ENCODE data around the gene DNAJB14.

DNA sequence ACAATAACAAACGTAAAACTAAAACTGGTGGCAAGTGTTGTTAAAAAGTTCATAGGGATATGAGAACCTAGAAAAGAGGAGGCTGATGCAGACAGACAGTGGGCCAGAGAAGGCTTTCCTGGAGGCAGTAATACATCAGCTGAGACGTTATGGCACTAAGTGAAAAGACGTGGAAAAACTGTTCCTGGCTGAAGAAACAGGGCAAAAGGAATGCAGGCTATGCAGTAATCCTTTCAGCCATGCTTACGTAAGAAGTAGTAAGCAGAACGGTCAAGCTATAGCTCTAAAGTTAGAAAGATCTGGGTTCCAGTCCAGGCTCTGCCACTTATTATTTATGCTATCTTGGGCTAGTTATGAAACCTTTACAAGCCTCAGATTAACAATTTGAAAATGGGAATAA is 58.6 kb downstream of the DNAJB14 start:
- no peak for TF ChIP-seq POLR2AphosphoS5 (IDR thresholded peaks at IDR 0.05; ENCODE audit: low read depth)
- TF ChIP-seq, protein P1, sequence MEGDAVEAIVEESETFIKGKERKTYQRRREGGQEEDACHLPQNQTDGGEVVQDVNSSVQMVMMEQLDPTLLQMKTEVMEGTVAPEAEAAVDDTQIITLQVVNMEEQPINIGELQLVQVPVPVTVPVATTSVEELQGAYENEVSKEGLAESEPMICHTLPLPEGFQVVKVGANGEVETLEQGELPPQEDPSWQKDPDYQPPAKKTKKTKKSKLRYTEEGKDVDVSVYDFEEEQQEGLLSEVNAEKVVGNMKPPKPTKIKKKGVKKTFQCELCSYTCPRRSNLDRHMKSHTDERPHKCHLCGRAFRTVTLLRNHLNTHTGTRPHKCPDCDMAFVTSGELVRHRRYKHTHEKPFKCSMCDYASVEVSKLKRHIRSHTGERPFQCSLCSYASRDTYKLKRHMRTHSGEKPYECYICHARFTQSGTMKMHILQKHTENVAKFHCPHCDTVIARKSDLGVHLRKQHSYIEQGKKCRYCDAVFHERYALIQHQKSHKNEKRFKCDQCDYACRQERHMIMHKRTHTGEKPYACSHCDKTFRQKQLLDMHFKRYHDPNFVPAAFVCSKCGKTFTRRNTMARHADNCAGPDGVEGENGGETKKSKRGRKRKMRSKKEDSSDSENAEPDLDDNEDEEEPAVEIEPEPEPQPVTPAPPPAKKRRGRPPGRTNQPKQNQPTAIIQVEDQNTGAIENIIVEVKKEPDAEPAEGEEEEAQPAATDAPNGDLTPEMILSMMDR (conservative IDR thresholded peaks at IDR 0.05; ENCODE audit: low read depth in 2 of 2), result no peak
- TF ChIP-seq EZH2phosphoT487 (IDR thresholded peaks at IDR 0.05; ENCODE audit: unreplicated experiment), result no peak
- TF ChIP-seq, protein P2, sequence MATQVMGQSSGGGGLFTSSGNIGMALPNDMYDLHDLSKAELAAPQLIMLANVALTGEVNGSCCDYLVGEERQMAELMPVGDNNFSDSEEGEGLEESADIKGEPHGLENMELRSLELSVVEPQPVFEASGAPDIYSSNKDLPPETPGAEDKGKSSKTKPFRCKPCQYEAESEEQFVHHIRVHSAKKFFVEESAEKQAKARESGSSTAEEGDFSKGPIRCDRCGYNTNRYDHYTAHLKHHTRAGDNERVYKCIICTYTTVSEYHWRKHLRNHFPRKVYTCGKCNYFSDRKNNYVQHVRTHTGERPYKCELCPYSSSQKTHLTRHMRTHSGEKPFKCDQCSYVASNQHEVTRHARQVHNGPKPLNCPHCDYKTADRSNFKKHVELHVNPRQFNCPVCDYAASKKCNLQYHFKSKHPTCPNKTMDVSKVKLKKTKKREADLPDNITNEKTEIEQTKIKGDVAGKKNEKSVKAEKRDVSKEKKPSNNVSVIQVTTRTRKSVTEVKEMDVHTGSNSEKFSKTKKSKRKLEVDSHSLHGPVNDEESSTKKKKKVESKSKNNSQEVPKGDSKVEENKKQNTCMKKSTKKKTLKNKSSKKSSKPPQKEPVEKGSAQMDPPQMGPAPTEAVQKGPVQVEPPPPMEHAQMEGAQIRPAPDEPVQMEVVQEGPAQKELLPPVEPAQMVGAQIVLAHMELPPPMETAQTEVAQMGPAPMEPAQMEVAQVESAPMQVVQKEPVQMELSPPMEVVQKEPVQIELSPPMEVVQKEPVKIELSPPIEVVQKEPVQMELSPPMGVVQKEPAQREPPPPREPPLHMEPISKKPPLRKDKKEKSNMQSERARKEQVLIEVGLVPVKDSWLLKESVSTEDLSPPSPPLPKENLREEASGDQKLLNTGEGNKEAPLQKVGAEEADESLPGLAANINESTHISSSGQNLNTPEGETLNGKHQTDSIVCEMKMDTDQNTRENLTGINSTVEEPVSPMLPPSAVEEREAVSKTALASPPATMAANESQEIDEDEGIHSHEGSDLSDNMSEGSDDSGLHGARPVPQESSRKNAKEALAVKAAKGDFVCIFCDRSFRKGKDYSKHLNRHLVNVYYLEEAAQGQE (IDR thresholded peaks at IDR 0.05; ENCODE audit: unreplicated experiment), result no peak
- TF ChIP-seq EZH2 (IDR thresholded peaks at IDR 0.05; ENCODE audit: low read depth, unreplicated experiment), result no peak
- TF ChIP-seq NANOG (IDR thresholded peaks at IDR 0.05; ENCODE audit: borderline replicate concordance), result no peak
- TF ChIP-seq, protein P3, sequence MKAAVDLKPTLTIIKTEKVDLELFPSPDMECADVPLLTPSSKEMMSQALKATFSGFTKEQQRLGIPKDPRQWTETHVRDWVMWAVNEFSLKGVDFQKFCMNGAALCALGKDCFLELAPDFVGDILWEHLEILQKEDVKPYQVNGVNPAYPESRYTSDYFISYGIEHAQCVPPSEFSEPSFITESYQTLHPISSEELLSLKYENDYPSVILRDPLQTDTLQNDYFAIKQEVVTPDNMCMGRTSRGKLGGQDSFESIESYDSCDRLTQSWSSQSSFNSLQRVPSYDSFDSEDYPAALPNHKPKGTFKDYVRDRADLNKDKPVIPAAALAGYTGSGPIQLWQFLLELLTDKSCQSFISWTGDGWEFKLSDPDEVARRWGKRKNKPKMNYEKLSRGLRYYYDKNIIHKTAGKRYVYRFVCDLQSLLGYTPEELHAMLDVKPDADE (IDR thresholded peaks at IDR 0.05), result no peak
- no peak for TF ChIP-seq CREB1 (CRISPR knock-in tag; IDR thresholded peaks at IDR 0.05; ENCODE audit: low read depth)
- TF ChIP-seq JUNB (IDR thresholded peaks at IDR 0.05; ENCODE audit: unreplicated experiment), result no peak
- no peak for TF ChIP-seq ZNF331 (CRISPR knock-in tag; IDR thresholded peaks at IDR 0.05; ENCODE audit: low read depth)
